K562 (cell line): ENCODE measurements around the gene ERN1.

Experiments used
- CTCF ChIP-seq, 3 experiments: IDR thresholded peaks in 2 of 3; conservative IDR thresholded peaks in 1 of 3; 2 replicates each; pipeline ENCODE4 v1.5.1; 2011 to 2012; ENCODE audit warnings: low read length in 3 of 3, mild to moderate bottlenecking in 3 of 3, control low read depth in 2 of 3, improper control_type of control experiment in 1 of 3, inconsistent platforms in 1 of 3, low read depth in 1 of 3, mixed read lengths in 1 of 3, moderate library complexity in 1 of 3; ENCODE audit not compliant: insufficient read depth in 2 of 3
- NR2C1 ChIP-seq, 2 experiments: fragments of 450-650 bp; IDR thresholded peaks; 2 replicates each; pipeline ENCODE4 v1.6.1; 2017; ENCODE audit warnings: mild to moderate bottlenecking in 2 of 2, antibody characterized with exemption in 1 of 2, inconsistent platforms in 1 of 2, missing compliant biosample characterization in 1 of 2, missing genetic modification characterization in 1 of 2

DNA sequence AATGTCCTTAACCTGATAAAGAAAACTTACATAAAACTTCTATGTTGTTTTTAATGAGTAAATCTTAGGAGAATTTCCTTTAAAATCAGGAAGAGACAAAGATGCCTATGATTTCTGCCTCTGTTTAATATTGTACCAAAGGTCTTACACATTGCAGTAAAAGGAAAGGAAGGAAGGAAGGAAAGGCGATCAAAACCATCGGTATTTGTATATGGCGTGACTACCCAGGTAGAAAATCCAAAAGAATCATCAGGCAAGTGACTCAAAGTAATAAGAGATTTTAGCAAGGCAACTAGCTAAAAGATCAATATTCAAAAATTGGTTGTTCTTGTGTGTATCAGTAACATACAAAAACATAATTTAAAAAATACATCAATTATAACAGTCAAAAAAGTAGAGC lies 113.0 kb downstream of the ERN1 start:
- no peak for TF ChIP-seq CTCF (IDR thresholded peaks at IDR 0.05 in 2 of 3, conservative IDR thresholded peaks at IDR 0.05 in 1 of 3; ENCODE audit: insufficient read depth in 2 of 3, low read depth in 1 of 3, low read length in 3 of 3)
- no peak for TF ChIP-seq NR2C1 (IDR thresholded peaks at IDR 0.05)
- no peak for TF ChIP-seq NR2C1 (tag; IDR thresholded peaks at IDR 0.05)
